ENCODE data around the gene HRK. TPM values are rescaled to one million over a fixed set of nuclear protein-coding genes. Genes with fewer than 3 reads are reported as not detected.

HRK gene
- total RNA-seq, 1 experiment from 2014 or later = 2.6 TPM

DNA sequence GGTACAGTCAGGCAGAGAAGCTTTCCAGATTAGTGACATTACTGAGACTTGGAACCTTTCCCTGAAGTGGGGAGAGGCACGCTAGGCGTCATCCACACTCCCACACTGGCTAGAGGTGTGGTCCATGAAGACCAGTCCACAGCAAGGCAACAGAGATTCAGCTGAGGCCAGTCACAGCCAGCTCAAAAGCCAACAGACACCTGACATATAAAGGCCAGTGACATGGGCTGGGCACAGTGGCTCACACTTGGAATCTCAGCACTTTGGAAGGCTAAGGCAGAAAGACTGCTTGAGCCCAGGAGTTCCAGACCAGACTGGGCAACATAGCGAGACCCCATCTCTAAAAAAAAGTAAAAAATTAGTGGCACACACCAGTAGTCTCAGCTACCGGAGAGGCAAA lies 10.9 kb downstream of the HRK start:
- no peak overlapping the region for H2BK12ac ChIP-seq (ENCODE audit: insufficient read length, low read depth, low read length)
- no peak overlapping the region for H3K18ac ChIP-seq (ENCODE audit: insufficient read length, low read depth, low read length)
- Mint-ChIP-seq H3K27me3 (ENCODE audit: low read depth) (peaks cover 38% of the 10 kb centered on the region), H3K4me1 (peaks cover 8 to 10% of the 10 kb centered on the region in 2 experiments), H3K4me3 (no peak overlapping the region), H3K9me3 (peaks cover 3 to 4% of the 10 kb centered on the region in 2 experiments; a peak in 3 of 5 replicates), H3K36me3 (ENCODE audit: insufficient read depth in 1 of 3, low read depth in 3 of 3) (peaks cover 4 to 7% (median 5%) of the 10 kb centered on the region in 3 experiments; a peak in 3 of 7 replicates), H3K27ac (no peak overlapping the region; a peak in 1 of 7 replicates)
- no peak for TF ChIP-seq CTCF (conservative IDR thresholded peaks at IDR 0.05)
- no peak overlapping the region for H2BK120ac ChIP-seq (ENCODE audit: low read depth, low read length, poor library complexity, severe bottlenecking)
- H2BK5ac ChIP-seq (ENCODE audit: insufficient read length, low read length) = no peak overlapping the region
- no peak overlapping the region for H4K5ac ChIP-seq (ENCODE audit: insufficient read length, low read depth, low read length)
- no peak overlapping the region for H4K8ac ChIP-seq (replicated peaks; ENCODE audit: insufficient read length, low read depth, low read length)
- WGBS (ENCODE audit: extremely low coverage, insufficient read length, low lambda C conversion rate) = no CpG with 5 or more reads among the region's 4 CpGs
- no peak overlapping the region for H3K56ac ChIP-seq (ENCODE audit: insufficient read length, low read depth, low read length)
- H3T11ph ChIP-seq (ENCODE audit: low read length) = no peak overlapping the region
- no peak overlapping the region for H3K4ac ChIP-seq (ENCODE audit: low read depth, low read length)
- no peak overlapping the region for H2BK20ac ChIP-seq (ENCODE audit: low read depth, low read length, poor library complexity, severe bottlenecking)
- no peak overlapping the region for H3K27ac ChIP-seq (ENCODE audit: insufficient read length, low read depth, low read length)
- H3K4me2 ChIP-seq (ENCODE audit: insufficient read depth, insufficient read length, low read length) = no peak overlapping the region
- DNase-seq = no peak
- no peaks in the 10 kb centered on the region for H3K9me3 ChIP-seq (ENCODE audit: control insufficient read depth, low read depth, low read length)
- no peak overlapping the region for H4K91ac ChIP-seq (ENCODE audit: insufficient read length, low read depth, low read length)
- no peaks in the 10 kb centered on the region for H3K23me2 ChIP-seq (ENCODE audit: insufficient read length, low read depth, low read length, poor library complexity, severe bottlenecking)
- H2BK15ac ChIP-seq (ENCODE audit: low read depth, low read length) = no peak overlapping the region
- H3K14ac ChIP-seq (ENCODE audit: insufficient read depth, low read length) = no peak overlapping the region
- H4K20me1 ChIP-seq (ENCODE audit: control insufficient read depth, insufficient read depth, insufficient read length) = no peaks in the 10 kb centered on the region
- H3K9ac ChIP-seq (ENCODE audit: extremely low read depth, insufficient read length, low read length) = no peak overlapping the region
- H2AFZ ChIP-seq (ENCODE audit: low read length) = no peak overlapping the region
- no peaks in the 10 kb centered on the region for H3K79me1 ChIP-seq (ENCODE audit: insufficient read depth, low read depth, low read length, poor library complexity, severe bottlenecking)
- 0 out of 2 replicates have a peak, but pooled peaks cover 3% of the 10 kb centered on the region for H3K4me1 ChIP-seq (ENCODE audit: insufficient read depth, low read length)
- H3K23ac ChIP-seq (ENCODE audit: insufficient read length, low read depth, low read length) = no peak overlapping the region
- no peak overlapping the region for H2AK5ac ChIP-seq (ENCODE audit: insufficient read length, low read length)
- H3K79me2 ChIP-seq (ENCODE audit: insufficient read depth, low read length) = no peaks in the 10 kb centered on the region
- H3K27me3 ChIP-seq (ENCODE audit: insufficient read depth, low read length) = no peaks in the 10 kb centered on the region
